Measurements from ENCODE around the gene UCHL3.
A peak's percentile ranks its signal among the peaks of the same experiment; 100 is the strongest.

The UCHL3 gene

GRCh38 chr13:75554981-75555380 is 5.4 kb downstream of the UCHL3 start:
- Histone ChIP-seq H3K4me3 (replicated peaks; ENCODE audit: low read depth, low read length) (no peak overlapping the region), H3K27me3 (replicated peaks; ENCODE audit: control insufficient read depth, insufficient read depth, low read length) (no peaks in the 10 kb centered on the region), H3K36me3 (ENCODE audit: control insufficient read depth, insufficient read depth, low read length) (peaks cover 1% of the 10 kb centered on the region)
- DNase-seq (ENCODE audit: extremely low read depth, insufficient read length) = no peak
- TF ChIP-seq CTCF (IDR thresholded peaks at IDR 0.05; ENCODE audit: insufficient read depth, low read length, poor library complexity, severe bottlenecking) = no peak

- H3K27me3 ChIP-seq (replicated peaks; ENCODE audit: control insufficient read depth, insufficient read depth, low read length) = no peaks in the 10 kb centered on the region
- DNase-seq (ENCODE audit: extremely low read depth, insufficient read length) = no peak
- TF ChIP-seq CTCF (IDR thresholded peaks at IDR 0.05; ENCODE audit: insufficient read depth, low read length, poor library complexity, severe bottlenecking) = no peak
- peaks cover 1% of the 10 kb centered on the region for H3K36me3 ChIP-seq (ENCODE audit: control insufficient read depth, insufficient read depth, low read length)
- no peak overlapping the region for H3K4me3 ChIP-seq (replicated peaks; ENCODE audit: low read depth, low read length)
Observed at GRCh38 chr13:75555836-75556235, 6.2 kb downstream of the UCHL3 start.

- no peak for TF ChIP-seq CTCF (IDR thresholded peaks at IDR 0.05; ENCODE audit: insufficient read depth, low read length, poor library complexity, severe bottlenecking)
Observed at GRCh38 chr13:75556961-75557360, 7.4 kb downstream of the UCHL3 start.

GRCh38 chr13:75558145-75558840 is 8.7 kb downstream of the UCHL3 start:
- TF ChIP-seq CTCF (IDR thresholded peaks at IDR 0.05; ENCODE audit: insufficient read depth, low read length, poor library complexity, severe bottlenecking) = no peak

More at GRCh38 chr13:75556961-75557360, 7.4 kb downstream of the UCHL3 start:
- DNase-seq (ENCODE audit: extremely low read depth, insufficient read length) = no peak
- Histone ChIP-seq H3K36me3 (ENCODE audit: control insufficient read depth, insufficient read depth, low read length) (peaks cover 1% of the 10 kb centered on the region), H3K27me3 (replicated peaks; ENCODE audit: control insufficient read depth, insufficient read depth, low read length) (no peaks in the 10 kb centered on the region), H3K4me3 (replicated peaks; ENCODE audit: low read depth, low read length) (no peak overlapping the region)

GRCh38 chr13:75566658-75567057 is 17.1 kb downstream of the UCHL3 start:
- peak; percentile 33 for TF ChIP-seq CTCF (IDR thresholded peaks at IDR 0.05; ENCODE audit: insufficient read depth, low read length, poor library complexity, severe bottlenecking)
- no peaks in the 10 kb centered on the region for H3K27me3 ChIP-seq (replicated peaks; ENCODE audit: control insufficient read depth, insufficient read depth, low read length)
- DNase-seq (ENCODE audit: extremely low read depth, insufficient read length) = no peak
- no peak overlapping the region for H3K4me3 ChIP-seq (replicated peaks; ENCODE audit: low read depth, low read length)
- peaks cover 2% of the 10 kb centered on the region for H3K36me3 ChIP-seq (ENCODE audit: control insufficient read depth, insufficient read depth, low read length)

More at GRCh38 chr13:75558145-75558840, 8.7 kb downstream of the UCHL3 start:
- DNase-seq (ENCODE audit: extremely low read depth, insufficient read length) = no peak
- H3K4me3 ChIP-seq (replicated peaks; ENCODE audit: low read depth, low read length) = no peak overlapping the region
- no peaks in the 10 kb centered on the region for H3K27me3 ChIP-seq (replicated peaks; ENCODE audit: control insufficient read depth, insufficient read depth, low read length)
- peaks cover 1% of the 10 kb centered on the region for H3K36me3 ChIP-seq (ENCODE audit: control insufficient read depth, insufficient read depth, low read length)

Data from GM06990 (cell line).